ENCODE data around the gene ERAS. TPM values are rescaled to one million over a fixed set of nuclear protein-coding genes. Genes with fewer than 3 reads are reported as not detected.

The ERAS gene
- total RNA-seq, 2 experiments from 2014 or later = not detected

DNA sequence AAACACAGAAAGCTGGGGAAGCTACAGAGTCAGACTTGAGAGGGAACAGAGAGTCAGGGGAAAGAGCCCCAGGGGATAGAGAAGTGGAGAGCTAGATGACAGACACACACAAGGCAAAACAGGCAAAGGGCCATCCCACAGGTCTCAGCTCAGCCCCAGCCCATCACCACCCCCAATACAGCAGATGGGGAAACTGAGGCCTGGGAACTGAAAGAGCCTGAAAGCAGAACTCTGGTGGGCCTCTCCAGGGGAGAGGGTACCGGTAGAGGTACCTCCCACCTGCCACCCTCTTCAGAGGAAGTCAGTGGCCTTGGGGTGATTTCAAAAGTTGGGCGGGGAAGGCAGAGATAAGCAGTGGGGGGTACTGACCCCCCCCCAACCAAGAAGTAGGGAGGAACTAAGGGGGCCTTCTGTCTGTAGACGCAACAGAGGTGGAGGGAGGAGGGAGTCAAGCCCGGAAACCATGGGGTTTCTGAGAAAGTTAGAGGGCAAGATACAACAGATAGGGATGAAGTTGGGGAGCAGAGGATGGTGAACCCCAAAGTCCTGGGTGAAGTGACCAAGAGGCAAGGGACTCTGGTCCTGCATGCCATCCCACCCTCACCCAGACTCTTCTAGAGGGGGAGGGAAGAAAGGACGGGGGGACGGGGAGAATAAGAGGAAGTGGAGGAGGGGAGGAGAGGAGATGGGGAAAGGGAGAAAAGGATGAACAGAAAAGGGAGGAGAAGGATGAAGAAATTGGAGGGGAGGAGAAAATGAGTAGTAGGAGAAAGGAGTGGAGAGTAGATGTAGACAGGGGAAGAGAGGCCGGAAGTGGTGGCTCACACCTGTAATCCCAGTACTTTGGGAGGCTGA is 36.7 kb upstream of the ERAS start:
- H3K27ac Mint-ChIP-seq = peak overlapping the region; percentile 80

DNA sequence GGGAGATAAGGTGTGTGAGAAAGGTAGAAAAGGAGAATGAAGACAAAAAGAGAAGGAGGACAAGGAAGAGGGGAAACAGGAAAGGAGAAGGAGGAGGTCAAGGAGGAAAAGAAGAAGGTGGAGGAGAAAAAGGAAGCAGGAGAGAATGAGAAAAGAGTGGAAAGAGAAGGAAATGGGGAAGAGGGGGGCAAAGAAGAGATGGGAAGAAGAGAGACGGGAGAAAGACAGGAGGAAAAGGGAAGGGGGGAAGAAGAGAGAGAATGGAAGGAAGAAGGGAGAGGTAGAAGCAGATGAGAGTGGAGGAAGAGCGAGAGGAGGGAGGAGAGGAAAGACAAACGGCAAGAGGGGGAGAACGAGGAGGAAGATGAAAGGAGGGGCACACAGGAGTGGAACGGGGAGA is 35.8 kb upstream of the ERAS start:
- no peak overlapping the region for H3K4me3 Mint-ChIP-seq
- peaks cover 8% of the 10 kb centered on the region for H3K27me3 Mint-ChIP-seq
- ATAC-seq (ENCODE audit: low read depth) (no peak), DNase-seq (no peak)
- POLR2A ChIA-PET = no interaction called here
- no peak overlapping the region for H3K27ac Mint-ChIP-seq
- H3K36me3 Mint-ChIP-seq = no peaks in the 10 kb centered on the region
- H3K9me3 Mint-ChIP-seq = no peaks in the 10 kb centered on the region
- peaks cover 21% of the 10 kb centered on the region for H3K4me1 Mint-ChIP-seq

More for the DNA sequence above, 36.7 kb upstream of the ERAS start:
- H3K4me1 Mint-ChIP-seq = peaks cover 23% of the 10 kb centered on the region
- DNase-seq = no peak
- peaks cover 8% of the 10 kb centered on the region for H3K27me3 Mint-ChIP-seq
- ATAC-seq (ENCODE audit: low read depth) = no peak
- POLR2A ChIA-PET = interaction anchor here (1.3 kb wide), 1 partner anchor 52 kb away, joined by 3 read pairs; no protein-coding TSS in a partner anchor
- no peaks in the 10 kb centered on the region for H3K9me3 Mint-ChIP-seq
- H3K36me3 Mint-ChIP-seq = no peaks in the 10 kb centered on the region
- peak overlapping the region; percentile 57 for H3K4me3 Mint-ChIP-seq

DNA sequence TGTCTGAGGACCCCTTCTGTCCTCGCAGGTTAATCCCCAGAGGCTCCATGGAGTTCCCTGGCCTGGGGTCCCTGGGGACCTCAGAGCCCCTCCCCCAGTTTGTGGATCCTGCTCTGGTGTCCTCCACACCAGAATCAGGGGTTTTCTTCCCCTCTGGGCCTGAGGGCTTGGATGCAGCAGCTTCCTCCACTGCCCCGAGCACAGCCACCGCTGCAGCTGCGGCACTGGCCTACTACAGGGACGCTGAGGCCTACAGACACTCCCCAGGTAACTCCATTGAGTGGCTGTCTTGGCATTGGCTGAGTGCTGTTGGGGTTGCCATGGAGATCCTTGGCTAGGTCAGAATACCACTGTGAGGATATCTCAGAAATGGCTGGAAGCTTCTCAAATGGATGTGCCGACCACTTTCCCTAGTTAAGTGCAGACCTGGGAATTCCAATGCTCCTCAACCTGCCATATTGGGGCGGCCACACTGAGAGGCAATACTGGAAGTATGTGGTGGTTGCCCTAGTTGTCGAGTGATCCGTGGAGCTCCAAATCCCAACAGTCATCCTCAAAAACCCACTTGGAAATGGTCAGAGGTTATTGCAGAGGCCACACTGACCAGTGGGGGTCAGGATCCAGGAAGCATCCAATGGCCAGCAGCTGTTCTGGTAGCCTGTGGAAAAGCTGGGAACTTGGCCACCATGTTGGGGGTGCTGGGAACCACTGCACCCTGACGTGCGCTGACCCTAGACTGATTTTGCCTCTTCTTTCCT is 35.1 kb upstream of the ERAS start:
- ATAC-seq (ENCODE audit: low read depth) = no peak
- Mint-ChIP-seq H3K27ac (no peak overlapping the region), H3K27me3 (peaks cover 8% of the 10 kb centered on the region), H3K9me3 (no peaks in the 10 kb centered on the region), H3K36me3 (no peaks in the 10 kb centered on the region), H3K4me3 (no peak overlapping the region), H3K4me1 (peaks cover 21% of the 10 kb centered on the region)
- DNase-seq = no peak
- POLR2A ChIA-PET = no interaction called here

DNA sequence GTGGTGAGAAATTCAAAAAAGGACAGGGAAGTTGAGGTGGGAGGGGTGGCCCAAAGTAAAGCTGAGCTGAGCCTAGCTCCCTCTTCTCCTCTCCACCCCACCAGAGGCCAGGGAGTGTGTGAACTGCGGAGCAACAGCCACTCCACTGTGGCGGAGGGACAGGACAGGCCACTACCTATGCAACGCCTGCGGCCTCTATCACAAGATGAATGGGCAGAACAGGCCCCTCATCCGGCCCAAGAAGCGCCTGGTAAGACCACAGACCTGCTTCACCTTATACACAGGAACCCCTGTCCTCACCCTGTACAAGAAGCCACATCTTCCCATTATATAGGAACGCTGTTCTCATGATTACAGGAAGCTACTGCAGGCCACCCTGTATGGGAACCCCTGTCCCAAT is 34.1 kb upstream of the ERAS start:
- Mint-ChIP-seq H3K36me3 (no peaks in the 10 kb centered on the region), H3K9me3 (no peaks in the 10 kb centered on the region), H3K4me1 (peaks cover 22% of the 10 kb centered on the region), H3K4me3 (no peak overlapping the region), H3K27ac (no peak overlapping the region), H3K27me3 (peaks cover 3% of the 10 kb centered on the region)
- ATAC-seq (ENCODE audit: low read depth) = no peak
- DNase-seq = no peak
- POLR2A ChIA-PET = interaction anchor here (1.2 kb wide), 1 partner anchor 9 kb away, joined by 4 read pairs; the partner anchor contains the start of gene HDAC6

DNA sequence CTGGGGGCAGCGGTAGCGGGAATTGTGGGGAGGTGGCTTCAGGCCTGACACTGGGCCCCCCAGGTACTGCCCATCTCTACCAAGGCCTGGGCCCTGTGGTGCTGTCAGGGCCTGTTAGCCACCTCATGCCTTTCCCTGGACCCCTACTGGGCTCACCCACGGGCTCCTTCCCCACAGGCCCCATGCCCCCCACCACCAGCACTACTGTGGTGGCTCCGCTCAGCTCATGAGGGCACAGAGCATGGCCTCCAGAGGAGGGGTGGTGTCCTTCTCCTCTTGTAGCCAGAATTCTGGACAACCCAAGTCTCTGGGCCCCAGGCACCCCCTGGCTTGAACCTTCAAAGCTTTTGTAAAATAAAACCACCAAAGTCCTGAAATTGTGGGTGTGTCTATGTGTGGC is 32.4 kb upstream of the ERAS start:
- H3K27me3 Mint-ChIP-seq = no peaks in the 10 kb centered on the region
- no peaks in the 10 kb centered on the region for H3K9me3 Mint-ChIP-seq
- POLR2A ChIA-PET = no interaction called here
- no peak overlapping the region for H3K27ac Mint-ChIP-seq
- peaks cover 19% of the 10 kb centered on the region for H3K4me1 Mint-ChIP-seq
- no peak for DNase-seq
- no peak for ATAC-seq (ENCODE audit: low read depth)
- H3K36me3 Mint-ChIP-seq = no peaks in the 10 kb centered on the region
- H3K4me3 Mint-ChIP-seq = no peak overlapping the region

DNA sequence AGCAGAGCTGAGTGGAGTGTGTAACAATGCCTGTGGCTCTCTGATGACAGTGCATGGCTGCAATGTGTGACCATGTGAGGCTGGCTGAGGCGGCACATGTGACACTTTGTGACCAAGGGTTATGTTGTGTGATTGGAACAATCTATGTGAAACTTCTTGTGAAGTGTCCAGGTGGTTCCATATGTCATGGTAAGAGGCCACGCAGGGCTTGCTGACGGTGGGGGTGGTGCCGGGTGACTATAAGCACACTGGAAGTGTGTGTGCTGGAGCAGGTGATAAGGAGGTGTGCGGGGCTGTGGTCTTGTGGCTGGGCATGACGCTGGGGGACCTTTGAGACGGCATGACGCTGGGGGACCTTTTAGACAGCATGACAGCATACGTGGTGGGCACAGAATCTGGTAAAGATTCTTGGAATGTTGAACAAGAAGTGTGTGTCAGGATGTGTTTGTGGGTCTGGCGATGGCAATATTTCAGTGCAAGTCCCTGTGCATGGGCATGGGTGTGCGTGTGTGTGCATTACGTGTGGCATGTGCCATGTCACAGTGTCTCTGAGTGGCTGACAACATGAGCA is 31.9 kb upstream of the ERAS start:
- peaks cover 16% of the 10 kb centered on the region for H3K4me1 Mint-ChIP-seq
- no peaks in the 10 kb centered on the region for H3K36me3 Mint-ChIP-seq
- POLR2A ChIA-PET = no interaction called here
- no peak for ATAC-seq (ENCODE audit: low read depth)
- DNase-seq = no peak
- H3K27ac Mint-ChIP-seq = no peak overlapping the region
- no peaks in the 10 kb centered on the region for H3K27me3 Mint-ChIP-seq
- no peak overlapping the region for H3K4me3 Mint-ChIP-seq
- H3K9me3 Mint-ChIP-seq = no peaks in the 10 kb centered on the region

DNA sequence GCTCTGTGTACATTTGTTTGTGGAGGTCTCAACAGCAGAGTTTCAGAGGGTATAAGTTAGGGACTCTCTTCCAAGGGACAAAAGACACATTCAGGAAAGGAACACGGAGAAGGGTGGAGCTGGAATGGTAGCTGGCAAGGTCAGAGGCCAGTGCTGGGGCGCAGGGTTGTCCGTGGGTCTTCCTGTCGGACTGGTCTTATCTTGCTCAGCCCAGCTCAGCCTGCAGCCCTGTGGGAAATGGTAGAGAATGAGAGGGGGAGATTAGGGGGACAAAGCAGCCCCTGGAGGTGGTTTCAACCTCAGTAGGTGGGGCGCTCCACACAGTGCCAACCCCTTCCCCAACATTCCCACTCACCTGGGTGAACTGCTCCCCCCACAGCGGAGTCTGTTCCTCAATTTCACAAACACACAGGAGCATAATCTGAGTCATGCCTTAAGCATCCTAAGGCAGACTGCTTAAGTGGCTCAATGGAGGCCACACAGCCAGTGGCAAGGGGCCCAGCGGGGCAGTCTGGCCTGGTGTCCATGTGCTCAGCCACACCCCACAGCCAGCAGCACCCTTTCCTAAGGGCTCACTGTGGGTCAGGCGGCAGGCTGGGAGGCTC is 31.3 kb upstream of the ERAS start:
- H3K27ac Mint-ChIP-seq = no peak overlapping the region
- POLR2A ChIA-PET = no interaction called here
- H3K27me3 Mint-ChIP-seq = no peaks in the 10 kb centered on the region
- H3K36me3 Mint-ChIP-seq = no peaks in the 10 kb centered on the region
- H3K4me3 Mint-ChIP-seq = no peak overlapping the region
- peaks cover 11% of the 10 kb centered on the region for H3K4me1 Mint-ChIP-seq
- no peaks in the 10 kb centered on the region for H3K9me3 Mint-ChIP-seq
- DNase-seq (no peak), ATAC-seq (ENCODE audit: low read depth) (no peak)

DNA sequence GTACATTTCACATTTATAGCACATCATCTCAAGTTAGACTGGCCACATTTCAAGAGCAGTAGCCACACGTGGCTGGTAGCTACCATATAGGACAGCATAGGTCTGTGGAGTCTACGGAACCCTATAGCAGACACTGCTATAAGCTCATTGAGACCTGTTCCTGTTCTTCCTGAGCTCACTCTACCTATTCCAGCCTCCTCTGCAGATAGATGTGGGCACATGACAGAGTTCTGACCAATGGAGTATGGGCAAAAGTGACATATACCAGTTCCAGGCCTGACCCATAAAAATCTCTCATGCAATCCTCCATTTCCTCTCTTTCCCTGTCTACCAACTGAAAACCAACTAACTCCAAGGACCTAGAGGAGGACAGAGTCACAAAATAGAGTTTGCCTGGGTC is 28.0 kb upstream of the ERAS start:
- Mint-ChIP-seq H3K9me3 (no peaks in the 10 kb centered on the region), H3K4me1 (peaks cover 13% of the 10 kb centered on the region), H3K27me3 (no peaks in the 10 kb centered on the region), H3K4me3 (no peak overlapping the region), H3K27ac (no peak overlapping the region), H3K36me3 (no peaks in the 10 kb centered on the region)
- POLR2A ChIA-PET = no interaction called here
- ATAC-seq (ENCODE audit: low read depth) (no peak), DNase-seq (no peak)

DNA sequence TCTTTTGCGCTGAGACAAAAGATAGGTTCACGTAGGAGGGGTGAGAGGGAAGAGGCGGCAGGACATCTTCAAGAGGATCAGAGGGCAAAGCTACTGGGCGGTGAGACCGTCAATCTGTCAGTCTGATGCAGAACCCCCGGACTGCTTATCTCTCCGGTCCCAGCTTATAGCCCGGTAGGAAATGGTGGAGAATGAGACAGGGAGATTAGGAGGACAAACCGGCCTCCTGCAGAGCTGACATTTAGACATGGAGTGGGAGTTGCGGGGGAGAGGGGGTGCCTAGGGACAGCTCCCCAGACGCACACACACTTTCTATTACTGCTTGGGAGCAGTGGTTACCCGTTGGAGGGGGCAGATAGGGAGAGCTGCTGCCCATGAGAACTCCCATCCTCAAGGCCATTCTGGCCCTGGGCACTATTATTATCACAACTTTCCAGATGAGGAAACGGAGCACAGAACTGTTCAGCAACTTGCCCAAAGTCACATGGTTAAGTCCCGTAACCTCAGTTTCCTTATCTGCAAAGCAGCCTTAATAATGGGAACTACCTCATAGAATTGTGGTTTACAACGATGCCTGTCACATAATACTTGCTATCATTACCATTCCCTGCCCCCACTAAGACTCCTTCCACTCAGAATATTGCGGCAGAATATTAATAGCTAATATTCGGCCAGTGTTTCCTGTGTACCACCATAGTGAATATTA is 25.6 kb upstream of the ERAS start:
- H3K4me3 Mint-ChIP-seq = peak overlapping the region; percentile 95
- POLR2A ChIA-PET = interaction anchor here (0.9 to 1.7 kb wide), 9 partner anchors 64 to 430 kb away, joined by 3 to 16 read pairs (median 5); partner anchors contain the start of genes OTUD5, RBM3, SUV39H1 and WAS
- ATAC-seq (ENCODE audit: low read depth) = no peak
- H3K36me3 Mint-ChIP-seq = peaks cover 2% of the 10 kb centered on the region
- no peaks in the 10 kb centered on the region for H3K27me3 Mint-ChIP-seq
- DNase-seq = peak; percentile 31
- peak overlapping the region; percentile 99 for H3K27ac Mint-ChIP-seq
- H3K9me3 Mint-ChIP-seq = no peaks in the 10 kb centered on the region
- peaks cover 10% of the 10 kb centered on the region for H3K4me1 Mint-ChIP-seq

DNA sequence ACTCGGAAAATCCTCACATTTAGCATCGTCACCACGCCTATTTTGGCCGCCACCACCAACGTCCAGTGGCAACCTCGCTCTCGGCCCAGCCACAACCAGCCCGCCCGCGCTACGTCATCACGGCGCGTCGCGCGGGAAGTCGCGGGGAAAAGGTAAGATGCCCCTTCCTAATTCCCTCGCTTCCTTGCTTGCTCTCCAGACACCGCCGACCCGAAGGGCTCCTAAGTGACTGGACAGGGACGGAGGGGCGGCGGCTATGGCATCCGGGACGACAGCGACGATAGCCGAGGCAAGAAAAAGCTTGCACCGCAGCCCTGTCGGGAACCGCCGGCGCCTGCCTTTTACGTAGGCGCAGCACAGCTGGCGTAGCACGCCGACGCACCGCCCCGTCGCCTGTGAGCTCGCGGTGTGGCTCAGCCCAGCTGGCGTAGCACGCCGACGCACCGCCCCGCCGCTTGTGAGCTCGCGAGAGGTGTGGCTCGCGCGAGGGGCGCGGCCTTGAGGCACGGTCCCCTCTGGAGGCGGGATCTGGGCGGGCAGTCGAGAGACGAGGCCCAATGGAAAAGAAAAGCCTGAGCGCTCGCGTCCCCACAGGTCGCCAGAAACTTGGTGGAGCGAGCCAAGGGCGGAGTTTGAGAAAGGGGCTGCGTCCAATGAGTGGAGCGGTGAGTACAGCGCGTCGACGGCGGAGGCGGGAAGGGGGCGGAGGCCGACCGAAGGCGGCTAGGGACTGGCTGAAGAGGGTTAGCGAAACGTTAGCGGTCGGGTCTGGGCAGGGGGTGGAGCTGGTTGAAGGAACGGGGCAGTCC is 24.8 kb upstream of the ERAS start, which contains the start of gene HDAC6:
Gene HDAC6 (plus strand): TSS at position 788 of the 809 bp plus-strand sequence. CDS start 626 bp downstream, outside the sequence.
- DNase-seq (peak; percentile 92), ATAC-seq (ENCODE audit: low read depth) (peak; percentile 90)
- Mint-ChIP-seq H3K36me3 (peaks cover 2% of the 10 kb centered on the region), H3K27me3 (no peaks in the 10 kb centered on the region), H3K4me1 (peaks cover 10% of the 10 kb centered on the region), H3K4me3 (peak within 1 kb of the TSS; percentile 95), H3K9me3 (no peaks in the 10 kb centered on the region), H3K27ac (peak within 1 kb of the TSS; percentile 99)
- POLR2A ChIA-PET = interaction anchor here (0.6 to 1.7 kb wide), 11 partner anchors 9 to 468 kb away, joined by 3 to 16 read pairs (median 5); partner anchors contain the start of genes OTUD5, PPP1R3F, PQBP1 and SUV39H1

DNA sequence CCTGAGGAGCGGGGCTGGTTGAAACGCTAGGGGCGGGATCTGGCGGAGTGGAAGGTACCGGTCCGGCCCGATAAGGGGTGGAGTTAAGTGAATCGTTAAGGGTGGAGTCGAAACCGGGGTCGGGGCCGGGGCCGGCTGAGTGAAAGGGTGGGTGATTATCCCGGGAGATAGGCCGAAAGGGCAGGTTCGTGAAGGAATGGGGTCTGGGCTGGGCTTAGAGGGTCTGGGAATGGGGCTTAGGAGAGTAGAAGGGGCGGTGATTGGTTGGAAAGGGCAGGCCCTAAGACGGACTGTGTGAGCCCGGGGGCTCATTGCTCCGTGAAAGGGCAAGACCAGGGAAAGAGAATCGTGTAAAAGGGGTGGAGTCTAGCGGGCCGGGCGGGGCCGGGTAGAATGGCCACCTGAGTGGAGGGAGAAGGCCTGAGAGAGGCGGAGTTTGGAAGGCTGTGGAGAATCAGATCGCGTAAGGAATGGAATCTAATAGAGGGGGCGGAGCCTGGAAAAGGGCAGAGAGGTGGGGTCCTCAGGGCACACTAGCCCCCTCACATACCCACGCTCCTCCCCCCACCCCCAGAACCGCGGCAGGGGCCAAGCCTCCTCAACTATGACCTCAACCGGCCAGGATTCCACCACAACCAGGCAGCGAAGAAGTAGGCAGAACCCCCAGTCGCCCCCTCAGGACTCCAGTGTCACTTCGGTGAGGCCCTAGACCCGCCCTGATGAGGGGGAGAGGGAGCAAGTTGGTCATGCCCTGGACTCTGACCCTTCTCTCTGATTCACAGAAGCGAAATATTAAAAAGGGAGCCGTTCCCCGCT is 24.0 kb upstream of the ERAS start:
- Mint-ChIP-seq H3K4me1 (peaks cover 9% of the 10 kb centered on the region), H3K27ac (peak overlapping the region; percentile 99), H3K36me3 (peaks cover 2% of the 10 kb centered on the region), H3K9me3 (no peaks in the 10 kb centered on the region), H3K4me3 (peak overlapping the region; percentile 95), H3K27me3 (no peaks in the 10 kb centered on the region)
- peak; percentile 73 for DNase-seq
- peak; percentile 51 for ATAC-seq (ENCODE audit: low read depth)
- POLR2A ChIA-PET = interaction anchor here (0.7 to 1.7 kb wide), 8 partner anchors 65 to 467 kb away, joined by 3 to 16 read pairs (median 6); partner anchors contain the start of genes OTUD5, PPP1R3F, PQBP1 and SUV39H1

Measured in activated naive CD8-positive, alpha-beta T cell treated with anti-CD3 and anti-CD28 coated beads, Interleukin-2, amount 10 ng/mL, durations not matched to agents 7 days and 5 days (primary cell).